ENCODE results near the gene SULT1A3. TPM values are rescaled to one million over a fixed set of nuclear protein-coding genes. Genes with fewer than 3 reads are reported as not detected.

The SULT1A3 gene
- total RNA-seq, 1 experiment from 2014 or later = 21.5 TPM

DNA sequence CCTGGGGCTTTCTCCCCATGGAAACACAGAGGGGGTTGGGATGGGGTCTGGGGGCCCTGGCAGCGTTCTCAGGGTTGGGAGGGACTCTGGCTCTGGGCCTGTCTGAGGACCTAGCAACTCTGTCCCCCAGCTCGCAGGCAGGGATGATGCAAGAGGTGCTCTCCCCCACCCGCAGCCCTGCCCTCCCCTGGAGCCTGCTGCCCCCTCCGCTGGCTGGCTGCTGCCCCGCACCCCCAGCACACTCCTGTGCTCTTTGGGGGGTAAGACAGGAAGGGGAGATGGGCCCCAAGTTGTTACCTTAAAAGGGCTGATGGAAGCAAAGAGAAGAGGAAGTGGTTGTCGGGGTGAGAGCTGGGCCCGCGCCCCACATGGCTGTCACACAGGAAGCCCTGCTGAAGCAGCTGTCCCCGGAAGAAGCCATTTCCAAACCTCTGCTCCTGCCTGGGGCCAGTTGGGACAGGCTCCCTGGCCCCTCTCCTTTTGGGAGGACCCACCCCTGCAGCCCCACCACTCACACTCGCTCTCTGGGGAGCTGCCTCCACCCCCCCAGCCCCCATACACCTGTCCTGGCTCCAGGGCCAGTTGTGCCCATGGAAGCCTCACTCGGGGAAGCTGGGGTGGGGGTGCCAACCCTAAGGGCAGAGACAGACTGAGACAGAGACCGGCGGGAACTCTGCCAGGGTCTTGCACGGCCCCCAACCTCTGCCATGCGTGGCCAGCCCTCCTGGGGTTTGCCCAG lies 13.2 kb upstream of the SULT1A3 start:
- H2AFZ ChIP-seq (ENCODE audit: low read length) = no peak overlapping the region
- no peak overlapping the region for H3K27ac Mint-ChIP-seq
- no peak for DNase-seq

More for the DNA sequence above, 13.2 kb upstream of the SULT1A3 start:
- peaks cover 4% of the 10 kb centered on the region for H4K20me1 ChIP-seq (ENCODE audit: control insufficient read depth, insufficient read depth, insufficient read length)
- no peak overlapping the region for H3K9ac ChIP-seq (ENCODE audit: extremely low read depth, insufficient read length, low read length)
- H3K23me2 ChIP-seq (ENCODE audit: insufficient read length, low read depth, low read length, poor library complexity, severe bottlenecking) = peaks cover 4% of the 10 kb centered on the region
- H3K36me3 Mint-ChIP-seq (ENCODE audit: insufficient read depth in 1 of 3, low read depth in 3 of 3) = peaks cover 0 to 1% (median 0%) of the 10 kb centered on the region in 3 experiments; a peak in 2 of 7 replicates
- no peaks in the 10 kb centered on the region for H3K79me2 ChIP-seq (ENCODE audit: insufficient read depth, low read length)
- no peak overlapping the region for H4K8ac ChIP-seq (replicated peaks; ENCODE audit: insufficient read length, low read depth, low read length)
- no peak overlapping the region for H2AK5ac ChIP-seq (ENCODE audit: insufficient read length, low read length)
- H3K23ac ChIP-seq (ENCODE audit: insufficient read length, low read depth, low read length) = no peak overlapping the region
- H3K4me2 ChIP-seq (ENCODE audit: insufficient read depth, insufficient read length, low read length) = no peak overlapping the region
- TF ChIP-seq, protein P1, sequence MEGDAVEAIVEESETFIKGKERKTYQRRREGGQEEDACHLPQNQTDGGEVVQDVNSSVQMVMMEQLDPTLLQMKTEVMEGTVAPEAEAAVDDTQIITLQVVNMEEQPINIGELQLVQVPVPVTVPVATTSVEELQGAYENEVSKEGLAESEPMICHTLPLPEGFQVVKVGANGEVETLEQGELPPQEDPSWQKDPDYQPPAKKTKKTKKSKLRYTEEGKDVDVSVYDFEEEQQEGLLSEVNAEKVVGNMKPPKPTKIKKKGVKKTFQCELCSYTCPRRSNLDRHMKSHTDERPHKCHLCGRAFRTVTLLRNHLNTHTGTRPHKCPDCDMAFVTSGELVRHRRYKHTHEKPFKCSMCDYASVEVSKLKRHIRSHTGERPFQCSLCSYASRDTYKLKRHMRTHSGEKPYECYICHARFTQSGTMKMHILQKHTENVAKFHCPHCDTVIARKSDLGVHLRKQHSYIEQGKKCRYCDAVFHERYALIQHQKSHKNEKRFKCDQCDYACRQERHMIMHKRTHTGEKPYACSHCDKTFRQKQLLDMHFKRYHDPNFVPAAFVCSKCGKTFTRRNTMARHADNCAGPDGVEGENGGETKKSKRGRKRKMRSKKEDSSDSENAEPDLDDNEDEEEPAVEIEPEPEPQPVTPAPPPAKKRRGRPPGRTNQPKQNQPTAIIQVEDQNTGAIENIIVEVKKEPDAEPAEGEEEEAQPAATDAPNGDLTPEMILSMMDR (conservative IDR thresholded peaks at IDR 0.05) = no peak
- H3K4me1 ChIP-seq (ENCODE audit: insufficient read depth, low read length) = no peaks in the 10 kb centered on the region
- no CpG with 5 or more reads among the region's 15 CpGs for WGBS (ENCODE audit: extremely low coverage, insufficient read length, low lambda C conversion rate)
- H2BK120ac ChIP-seq (ENCODE audit: low read depth, low read length, poor library complexity, severe bottlenecking) = no peak overlapping the region
- no peak overlapping the region for H2BK15ac ChIP-seq (ENCODE audit: low read depth, low read length)
- no peak overlapping the region for H2BK20ac ChIP-seq (ENCODE audit: low read depth, low read length, poor library complexity, severe bottlenecking)
- H3K4me3 Mint-ChIP-seq = no peak overlapping the region
- H2BK5ac ChIP-seq (ENCODE audit: insufficient read length, low read length) = no peak overlapping the region
- H3K9me3 ChIP-seq (ENCODE audit: control insufficient read depth, low read depth, low read length) = no peaks in the 10 kb centered on the region
- no peak overlapping the region for H4K91ac ChIP-seq (ENCODE audit: insufficient read length, low read depth, low read length)
- H3K27me3 ChIP-seq (ENCODE audit: insufficient read depth, low read length) = peaks cover 4% of the 10 kb centered on the region; the same call in 1 of the 2 replicates
- no peak overlapping the region for H3T11ph ChIP-seq (ENCODE audit: low read length)
- H2BK12ac ChIP-seq (ENCODE audit: insufficient read length, low read depth, low read length) = no peak overlapping the region
- H3K27me3 Mint-ChIP-seq (ENCODE audit: low read depth) = peaks cover 31% of the 10 kb centered on the region
- peaks cover 4 to 17% of the 10 kb centered on the region in 2 experiments for H3K4me1 Mint-ChIP-seq
- H3K14ac ChIP-seq (ENCODE audit: insufficient read depth, low read length) = no peak overlapping the region
- no peak overlapping the region for H4K5ac ChIP-seq (ENCODE audit: insufficient read length, low read depth, low read length)
- no peak overlapping the region for H3K56ac ChIP-seq (ENCODE audit: insufficient read length, low read depth, low read length)
- H3K27ac ChIP-seq (ENCODE audit: insufficient read length, low read depth, low read length) = no peak overlapping the region
- no peak overlapping the region for H3K18ac ChIP-seq (ENCODE audit: insufficient read length, low read depth, low read length)
- no peaks in the 10 kb centered on the region for H3K79me1 ChIP-seq (ENCODE audit: insufficient read depth, low read depth, low read length, poor library complexity, severe bottlenecking)
- H3K9me3 Mint-ChIP-seq = no peaks in the 10 kb centered on the region
- H3K4ac ChIP-seq (ENCODE audit: low read depth, low read length) = no peak overlapping the region
